Muscle of leg (tissue), 11 donors: ENCODE measurements around the gene ACER1. TPM values are rescaled to one million over a fixed set of nuclear protein-coding genes. Genes with fewer than 3 reads are reported as not detected.
"Not testable (repeated sequence)": the region's sequence is repeated elsewhere in the genome, so short reads cannot be mapped to it uniquely, and the experiment has no call there.

ENCODE experiments used
- DNase-seq: peaks from one replicate; pipeline ENCODE4 v3.0.0; 2013
- H3K27ac ChIP-seq: one replicate; pipeline ENCODE4 v1.5.1; 2013; ENCODE audit warnings: mild to moderate bottlenecking, low read length, control low read depth
- H3K27me3 ChIP-seq: one replicate; pipeline ENCODE4 v1.6.1; 2013; ENCODE audit warnings: low read length; ENCODE audit not compliant: control insufficient read depth, insufficient read depth
- H3K36me3 ChIP-seq: one replicate; pipeline ENCODE4 v1.6.1; 2013; ENCODE audit warnings: low read length; ENCODE audit not compliant: control insufficient read depth, insufficient read depth
- H3K4me1 ChIP-seq: one replicate; pipeline ENCODE4 v1.6.1; 2013; ENCODE audit warnings: low read length; ENCODE audit not compliant: control insufficient read depth, insufficient read depth
- H3K4me3 ChIP-seq: one replicate; pipeline ENCODE4 v1.5.1; 2013; ENCODE audit warnings: low read length, control low read depth
- H3K9me3 ChIP-seq: replicated peaks from 2 replicates; pipeline ENCODE4 v1.6.1; 2013; ENCODE audit warnings: low read depth, low read length; ENCODE audit not compliant: control insufficient read depth
- WGBS: methylation state at CpG from one replicate; pipeline ENCODE4 v1.1.5; 2013; ENCODE audit warnings: missing lambda C conversion rate; ENCODE audit not compliant: insufficient coverage; 5-methylcytosine and 5-hydroxymethylcytosine counted together
- polyA plus RNA-seq, 8 donors: library from polyadenylated mRNA; unstranded; fragments of 120-200 nt; gene quantifications; one replicate each; pipeline versions ENCODE4 v1.2.1 to v1.2.3, GENCODE V29; 2013; ENCODE audit warnings: inconsistent platforms in 1 of 8, low replicate concordance in 1 of 8; ENCODE audit not compliant: insufficient read length in 8 of 8, insufficient read depth in 1 of 8
- total RNA-seq: library from RNA; stranded (reverse); fragments of 120-200 nt; gene quantifications from one replicate; pipeline ENCODE4 v1.2.4, GENCODE V29; 2013

ACER1 gene
- total and polyA plus RNA-seq, 9 donors: 0.12 to 0.17 TPM; not detected in 7

DNA sequence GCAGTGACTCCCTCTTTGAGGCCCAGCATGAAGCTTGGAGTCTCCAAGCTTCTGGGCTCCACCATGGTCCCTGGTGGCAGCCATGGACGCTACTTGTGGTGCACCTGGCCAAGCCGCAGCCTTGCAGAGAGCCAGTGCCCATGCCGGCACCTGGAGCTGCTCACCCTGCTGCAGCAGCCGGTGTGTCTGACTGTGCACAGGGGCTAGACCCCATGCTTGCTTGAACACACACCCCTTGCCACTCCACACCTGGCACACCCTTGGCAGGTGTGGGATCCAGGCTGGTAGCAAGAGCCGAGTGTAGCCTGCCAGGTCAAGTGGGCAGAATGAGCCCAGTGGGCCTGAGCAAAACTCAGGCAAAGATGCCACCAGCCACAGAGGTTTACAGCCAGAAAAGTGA is 35.0 kb downstream of the ACER1 start:
- no peaks in the 10 kb centered on the region for H3K36me3 ChIP-seq

DNA sequence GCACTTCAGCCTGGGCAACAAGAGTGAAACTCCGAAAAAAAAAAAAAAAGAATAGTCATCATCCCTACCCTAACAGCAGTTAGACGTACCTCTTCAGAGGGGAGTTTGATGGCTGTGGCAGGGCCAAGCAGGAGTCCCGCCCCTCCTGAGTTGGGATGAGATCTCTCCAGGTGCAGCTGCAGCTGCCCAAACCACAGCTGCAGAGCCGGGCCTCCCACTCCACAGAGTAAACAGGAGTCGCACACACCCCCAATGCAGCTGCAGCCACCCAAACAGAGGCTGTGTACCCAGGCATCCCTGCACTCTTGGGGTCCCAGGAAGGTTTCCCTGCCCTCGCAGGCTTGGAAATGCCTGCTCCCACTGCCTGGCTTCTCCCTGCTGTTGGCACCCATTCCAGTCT is 36.2 kb downstream of the ACER1 start:
- DNase-seq: no peak
- Histone ChIP-seq H3K27me3 (peaks cover 2% of the 10 kb centered on the region), H3K9me3 (peaks cover 24% of the 10 kb centered on the region), H3K36me3 (no peaks in the 10 kb centered on the region), H3K27ac (no peak overlapping the region), H3K4me3 (no peak overlapping the region), H3K4me1 (no peaks in the 10 kb centered on the region)
- 58% methylated on average over 3 of the region's 6 CpGs for WGBS

More for the DNA sequence above, 35.0 kb downstream of the ACER1 start:
- DNase-seq: no peak
- no peak overlapping the region for H3K27ac ChIP-seq
- no peak overlapping the region for H3K4me3 ChIP-seq
- H3K4me1 ChIP-seq: no peaks in the 10 kb centered on the region
- H3K27me3 ChIP-seq: peaks cover 2% of the 10 kb centered on the region
- peaks cover 12% of the 10 kb centered on the region for H3K9me3 ChIP-seq
- 89% methylated on average over 5 of the region's 5 CpGs for WGBS

DNA sequence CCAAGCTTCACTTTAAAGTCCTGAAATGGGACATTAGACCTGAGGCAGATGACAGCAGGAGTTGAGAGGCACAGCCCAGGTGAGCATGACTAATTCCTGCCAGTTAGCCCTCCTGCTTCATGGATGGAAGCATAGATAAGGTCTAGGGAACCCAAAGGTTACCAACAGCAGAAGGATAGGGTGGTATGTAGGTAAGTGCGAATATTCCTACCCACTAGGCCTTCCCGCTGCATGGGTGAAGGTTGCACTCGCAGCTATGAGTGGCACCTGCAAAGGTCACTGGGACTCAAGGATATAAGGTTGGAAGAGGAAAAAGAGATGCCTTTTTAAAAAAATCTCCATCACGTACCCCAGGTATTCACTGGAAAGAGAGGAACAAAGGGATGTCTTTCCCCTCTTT is 41.4 kb downstream of the ACER1 start:
- no peak for DNase-seq
- no peaks in the 10 kb centered on the region for H3K27me3 ChIP-seq
- no peak overlapping the region for H3K4me3 ChIP-seq
- H3K36me3 ChIP-seq: no peaks in the 10 kb centered on the region
- no CpG with 5 or more reads among the region's 4 CpGs for WGBS
- peaks cover 51% of the 10 kb centered on the region for H3K9me3 ChIP-seq
- no peak overlapping the region for H3K27ac ChIP-seq
- H3K4me1 ChIP-seq: no peaks in the 10 kb centered on the region

DNA sequence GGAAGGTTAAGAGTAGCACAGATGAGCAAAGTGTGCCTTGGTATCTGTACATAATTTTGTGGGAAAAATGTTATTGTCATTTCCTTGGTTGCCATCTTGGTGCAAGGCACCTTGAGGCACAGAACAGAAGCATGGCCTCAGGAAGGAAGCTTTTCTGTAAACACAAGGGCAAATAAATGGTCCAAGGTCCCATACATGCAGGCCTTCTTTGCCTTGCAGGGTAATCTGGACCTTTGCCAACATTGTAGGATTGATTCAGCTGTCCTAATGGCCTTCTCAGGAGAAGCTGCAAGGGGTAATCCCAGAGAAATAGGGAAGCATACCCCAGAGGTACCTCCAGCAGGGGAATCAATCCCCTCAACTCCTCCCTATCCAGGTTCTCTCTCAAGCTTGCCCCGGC is 44.7 kb downstream of the ACER1 start:
- H3K27ac ChIP-seq: no peak overlapping the region
- DNase-seq: no peak
- H3K4me1 ChIP-seq: no peaks in the 10 kb centered on the region
- peaks cover 56% of the 10 kb centered on the region for H3K9me3 ChIP-seq
- no peaks in the 10 kb centered on the region for H3K27me3 ChIP-seq
- WGBS: no CpG with 5 or more reads among the region's 1 CpG
- no peaks in the 10 kb centered on the region for H3K36me3 ChIP-seq
- H3K4me3 ChIP-seq: no peak overlapping the region

DNA sequence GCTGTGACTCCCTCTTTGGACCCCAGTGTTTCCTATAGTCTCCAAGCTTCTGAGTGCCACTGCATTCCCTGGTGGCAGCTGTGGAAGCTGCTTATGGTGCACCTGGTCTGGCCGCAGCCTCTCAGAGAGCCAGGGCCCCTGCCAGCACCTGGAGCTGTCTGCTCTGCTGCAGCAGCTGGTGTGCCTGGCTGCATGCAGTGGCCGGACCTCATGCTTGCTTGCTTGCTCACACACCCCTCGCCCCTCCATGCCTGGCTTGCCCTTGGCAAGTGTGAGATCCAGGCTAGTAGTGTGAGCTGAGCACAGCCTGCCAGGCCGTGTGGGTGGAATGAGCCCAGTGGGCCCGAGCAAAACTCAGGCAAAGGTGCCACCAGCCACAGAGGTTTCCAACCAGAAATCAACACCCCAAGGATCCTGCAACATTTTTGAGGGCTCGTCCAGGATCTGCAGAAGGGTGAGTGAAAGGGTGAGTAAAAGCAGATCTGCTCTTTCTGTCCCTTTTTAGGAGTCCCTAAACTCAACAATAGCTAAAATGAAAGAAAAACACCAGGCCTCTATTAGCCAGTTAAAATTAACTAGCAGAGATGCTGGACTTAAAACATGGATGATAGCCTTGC is 46.0 kb downstream of the ACER1 start:
- 70% methylated on average over 3 of the region's 6 CpGs for WGBS
- DNase-seq: no peak
- Histone ChIP-seq H3K4me3 (no peak overlapping the region), H3K9me3 (peaks cover 43% of the 10 kb centered on the region), H3K27me3 (no peaks in the 10 kb centered on the region), H3K36me3 (no peaks in the 10 kb centered on the region), H3K27ac (no peak overlapping the region), H3K4me1 (no peaks in the 10 kb centered on the region)

DNA sequence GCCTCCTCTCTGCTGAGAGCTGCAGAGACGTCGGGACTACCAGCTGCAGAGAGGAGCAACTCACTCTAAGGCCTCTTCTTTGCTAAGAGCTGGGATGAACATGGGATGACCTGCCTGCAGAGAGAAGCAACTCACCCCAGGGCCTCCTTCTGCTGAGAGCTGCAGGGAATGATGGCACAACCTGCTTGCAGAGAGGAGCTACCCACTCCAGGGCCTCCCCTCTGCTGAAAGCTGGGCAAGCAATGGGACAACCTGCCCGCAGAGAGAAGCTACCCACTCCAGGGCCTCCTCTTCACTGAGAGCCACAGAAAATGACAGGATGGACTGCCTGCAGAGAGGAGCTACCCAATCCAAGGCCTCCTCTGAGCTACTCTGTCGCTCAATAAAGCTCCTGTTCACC is 46.7 kb downstream of the ACER1 start:
- DNase-seq: no peak
- no peaks in the 10 kb centered on the region for H3K27me3 ChIP-seq
- no peak overlapping the region for H3K4me3 ChIP-seq
- peaks cover 36% of the 10 kb centered on the region for H3K9me3 ChIP-seq
- H3K36me3 ChIP-seq: no peaks in the 10 kb centered on the region
- H3K27ac ChIP-seq: no peak overlapping the region
- WGBS: 87% methylated on average over 4 of the region's 4 CpGs
- no peaks in the 10 kb centered on the region for H3K4me1 ChIP-seq

DNA sequence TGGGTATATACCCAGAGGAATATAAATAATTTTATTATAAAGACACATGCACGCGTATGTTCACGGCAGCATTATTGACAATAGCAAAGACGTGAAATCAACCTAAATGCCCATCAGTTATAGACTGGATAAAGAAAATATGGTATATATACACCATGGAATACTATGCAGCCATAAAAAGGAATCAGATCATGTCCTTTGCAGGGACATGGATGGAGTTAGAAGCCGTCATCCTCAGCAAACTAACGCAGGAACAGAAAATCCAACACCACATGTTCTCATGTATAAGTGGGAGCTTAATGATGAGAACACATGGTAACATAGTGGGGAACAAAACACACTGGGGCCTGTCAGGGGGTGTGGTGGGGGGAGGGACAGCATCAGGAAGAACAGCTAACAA is 51.0 kb downstream of the ACER1 start:
- H3K4me3 ChIP-seq, H3K36me3 ChIP-seq, H3K27ac ChIP-seq, H3K27me3 ChIP-seq, DNase-seq: not testable (repeated sequence)
- Histone ChIP-seq H3K4me1 (peaks cover 19% of the 10 kb centered on the region), H3K9me3 (peaks cover 17% of the 10 kb centered on the region)
- no CpG with 5 or more reads among the region's 6 CpGs for WGBS

DNA sequence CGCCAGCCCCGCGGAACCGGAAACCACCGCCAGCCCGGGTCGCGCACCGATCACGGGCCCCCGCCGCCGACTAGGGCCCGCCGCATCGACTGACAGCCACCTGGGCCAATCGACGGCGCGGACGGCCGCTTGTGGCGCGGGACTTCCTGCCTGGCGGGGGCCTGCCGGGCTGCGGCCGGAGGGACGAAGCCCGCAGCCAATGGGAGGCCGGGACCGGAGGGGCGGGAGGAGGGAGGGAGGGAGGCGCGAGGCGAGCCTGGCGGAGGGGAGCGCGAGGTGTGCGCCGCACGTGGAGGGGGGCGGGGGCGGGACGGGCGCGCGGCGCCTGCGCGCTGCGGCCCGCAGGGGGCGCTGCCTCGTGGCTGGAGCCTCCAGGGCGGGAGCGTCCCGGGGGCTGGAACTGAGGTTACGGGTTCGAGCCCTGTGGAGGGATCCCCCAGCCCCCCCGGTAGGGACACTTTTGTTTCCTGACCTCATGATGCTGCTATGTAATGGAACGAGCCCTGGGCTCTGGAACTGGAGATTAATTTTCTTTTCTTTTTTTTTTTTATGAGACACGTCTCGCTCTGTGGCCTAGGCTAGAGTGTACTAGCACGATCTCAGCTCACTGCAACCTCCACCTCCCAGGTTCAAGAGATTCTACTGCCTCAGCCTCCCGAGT is 53.4 kb downstream of the ACER1 start, which contains the start of gene MLLT1:
TSS of gene MLLT1 (minus strand) at position 45 of the 661 bp plus-strand sequence. CDS start 191 bp downstream, outside the sequence.
- H3K4me3 ChIP-seq: peak within 1 kb of the TSS; percentile 89
- peak; percentile 99 for DNase-seq
- no peaks in the 10 kb centered on the region for H3K9me3 ChIP-seq
- H3K27me3 ChIP-seq: no peaks in the 10 kb centered on the region
- under 1% methylated on average over 53 of the region's 66 CpGs for WGBS
- peaks cover 43% of the 10 kb centered on the region for H3K4me1 ChIP-seq
- H3K36me3 ChIP-seq: peaks cover 11% of the 10 kb centered on the region
- H3K27ac ChIP-seq: peak within 1 kb of the TSS; percentile 71

DNA sequence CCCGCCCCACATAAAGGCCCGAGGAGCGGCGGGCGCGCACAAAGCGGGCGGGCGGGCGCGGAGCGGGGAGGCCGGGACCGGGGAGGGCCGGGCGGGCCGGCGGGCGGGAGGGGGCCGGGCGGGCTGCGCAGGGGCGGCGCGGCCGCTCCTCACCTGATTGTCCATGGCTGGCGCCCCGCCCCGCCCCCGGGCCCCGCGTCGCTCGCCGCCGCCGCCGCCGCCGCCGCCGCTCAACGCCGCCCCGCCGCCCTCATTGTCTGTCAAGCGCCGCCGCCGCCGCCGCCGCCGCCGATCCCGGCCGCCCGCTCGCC is 53.8 kb downstream of the ACER1 start:
- Histone ChIP-seq H3K36me3 (peaks cover 11% of the 10 kb centered on the region), H3K4me3 (peak overlapping the region; percentile 89), H3K4me1 (peaks cover 47% of the 10 kb centered on the region), H3K27me3 (no peaks in the 10 kb centered on the region), H3K27ac (no peak overlapping the region), H3K9me3 (no peaks in the 10 kb centered on the region)
- peak; percentile 29 for DNase-seq
- 0% methylated on average over 52 of the region's 59 CpGs for WGBS

DNA sequence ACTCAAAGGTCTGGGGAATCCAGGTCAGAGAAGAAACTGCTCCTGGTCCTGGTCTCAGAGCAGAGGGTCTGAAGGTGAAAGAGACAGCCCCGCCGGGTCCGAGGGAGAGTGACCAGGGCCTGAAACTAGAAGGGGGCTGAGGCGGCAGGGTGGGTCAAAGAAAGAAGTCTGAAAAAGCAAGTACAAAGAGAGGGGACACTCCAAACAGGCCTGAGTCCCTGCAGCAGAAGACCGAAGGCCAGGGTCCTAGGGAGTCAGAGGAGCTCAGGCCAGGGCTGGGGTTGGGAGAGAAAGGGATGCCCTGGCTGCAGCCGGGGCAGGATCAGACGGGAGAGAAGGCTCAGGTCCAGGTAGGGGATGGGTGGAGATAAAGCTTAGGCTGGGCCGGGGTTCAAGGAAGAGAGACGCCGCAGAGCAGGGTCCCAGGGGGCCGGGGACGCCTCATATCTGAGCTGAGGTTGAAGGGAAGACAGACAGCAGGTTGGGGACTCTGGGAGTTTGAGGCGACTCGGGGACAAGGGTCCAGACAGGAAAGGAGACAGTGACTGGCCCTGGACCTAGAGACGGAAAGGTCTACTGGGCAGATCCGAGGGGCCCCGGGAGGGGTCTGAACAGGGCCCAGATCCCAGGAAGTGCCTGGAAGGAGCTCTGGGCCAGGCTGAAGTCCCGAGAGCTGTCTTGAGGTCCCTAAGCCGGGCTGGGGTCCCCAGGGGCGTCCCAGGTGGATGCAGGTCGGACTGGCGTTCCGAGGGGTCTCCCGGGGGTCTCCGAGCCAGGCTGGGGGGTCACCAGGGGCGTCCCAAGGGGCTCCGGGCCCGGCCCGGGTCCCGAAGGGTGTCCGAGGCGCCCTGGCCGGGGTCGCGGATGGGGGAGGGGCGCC is 54.4 kb downstream of the ACER1 start:
- DNase-seq: peak; percentile 32
- Histone ChIP-seq H3K27me3 (no peaks in the 10 kb centered on the region), H3K36me3 (peaks cover 11% of the 10 kb centered on the region), H3K4me1 (peaks cover 53% of the 10 kb centered on the region), H3K9me3 (no peaks in the 10 kb centered on the region), H3K27ac (peak overlapping the region; percentile 71), H3K4me3 (peak overlapping the region; percentile 89)
- WGBS: 4% methylated on average over 35 of the region's 36 CpGs
